NCI-H1694 (cell line): Measurements from ENCODE around the gene CLPSL1.
A peak's percentile ranks its signal among the peaks of the same experiment; 100 is the strongest.

Experiments used
- DNase-seq: peaks from one replicate; lab custom pipeline; 2025; lab: John Stamatoyannopoulos, UW

Gene CLPSL1

GRCh38 chr6:35797837-35798526 lies 17.2 kb downstream of the CLPSL1 start:
- DNase-seq = no peak

DNA sequence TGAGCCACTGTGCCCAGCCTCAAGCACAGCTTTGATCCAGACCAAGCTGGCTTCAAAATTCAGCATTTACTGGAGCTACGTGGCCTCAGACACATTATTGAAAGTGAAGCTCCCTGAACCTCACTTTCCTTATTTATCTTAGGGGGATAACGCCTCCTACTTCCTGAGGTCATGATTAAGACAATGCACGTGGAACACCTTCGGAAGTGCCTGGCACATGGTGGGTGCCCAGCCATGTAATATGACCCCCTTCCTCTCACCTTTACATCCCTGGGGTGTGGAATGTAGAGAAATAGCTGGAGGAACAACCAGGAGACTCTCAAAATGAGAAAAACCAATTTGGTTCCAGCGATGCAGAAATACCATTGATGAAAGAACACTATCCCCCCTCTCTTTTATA lies 17.9 kb downstream of the CLPSL1 start:
- no peak for DNase-seq

DNA sequence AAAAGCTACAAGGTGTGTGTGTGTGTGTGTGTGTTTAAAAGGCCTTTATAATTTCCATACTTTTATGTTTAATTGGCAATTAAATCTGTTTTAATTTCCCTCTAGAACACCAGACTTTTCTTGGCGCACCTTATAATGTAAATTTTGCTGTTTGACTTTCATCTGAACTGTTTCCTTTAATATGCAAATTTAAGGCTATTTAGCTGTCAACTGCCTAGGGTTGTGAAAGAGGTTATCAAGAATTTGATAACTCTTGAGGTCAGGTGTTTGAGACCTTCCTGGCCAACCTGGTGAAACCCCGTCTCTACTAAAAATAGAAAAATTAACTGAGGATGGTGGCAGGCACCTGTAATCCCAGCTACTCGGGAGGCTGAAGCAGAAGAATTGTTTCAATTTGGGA lies 20.3 kb downstream of the CLPSL1 start:
- no peak for DNase-seq

GRCh38 chr6:35804996-35805736 lies 24.3 kb downstream of the CLPSL1 start, which contains the start of gene LHFPL5:
Gene LHFPL5, plus strand, starts transcription at chr6:35805352. Its CDS starts 319 bp downstream, at chr6:35805671.
- peak; percentile 17 for DNase-seq

DNA sequence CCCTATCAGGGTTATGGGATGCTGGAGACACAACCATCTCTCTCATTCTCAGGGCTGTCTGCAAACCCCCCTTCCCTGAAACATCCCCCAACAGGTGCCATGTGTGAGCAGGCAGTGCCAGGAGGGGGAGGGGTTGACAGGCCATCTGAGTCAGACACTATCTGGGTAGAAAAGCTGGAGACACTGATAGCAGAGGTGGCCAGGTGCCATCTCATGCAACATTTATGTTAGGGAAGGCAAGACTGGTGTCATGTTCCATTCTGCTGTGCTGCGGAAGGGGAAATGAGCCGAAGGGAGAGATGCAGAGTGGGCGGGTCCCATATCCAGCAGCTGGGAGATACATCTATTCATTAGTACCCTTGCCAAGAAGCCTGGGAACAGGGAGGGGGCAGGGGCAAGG lies 27.9 kb downstream of the CLPSL1 start:
- DNase-seq = peak; percentile 77

- no peak for DNase-seq
These were observed 29.0 kb downstream of the CLPSL1 start for GRCh38 chr6:35809809-35810208.

DNA sequence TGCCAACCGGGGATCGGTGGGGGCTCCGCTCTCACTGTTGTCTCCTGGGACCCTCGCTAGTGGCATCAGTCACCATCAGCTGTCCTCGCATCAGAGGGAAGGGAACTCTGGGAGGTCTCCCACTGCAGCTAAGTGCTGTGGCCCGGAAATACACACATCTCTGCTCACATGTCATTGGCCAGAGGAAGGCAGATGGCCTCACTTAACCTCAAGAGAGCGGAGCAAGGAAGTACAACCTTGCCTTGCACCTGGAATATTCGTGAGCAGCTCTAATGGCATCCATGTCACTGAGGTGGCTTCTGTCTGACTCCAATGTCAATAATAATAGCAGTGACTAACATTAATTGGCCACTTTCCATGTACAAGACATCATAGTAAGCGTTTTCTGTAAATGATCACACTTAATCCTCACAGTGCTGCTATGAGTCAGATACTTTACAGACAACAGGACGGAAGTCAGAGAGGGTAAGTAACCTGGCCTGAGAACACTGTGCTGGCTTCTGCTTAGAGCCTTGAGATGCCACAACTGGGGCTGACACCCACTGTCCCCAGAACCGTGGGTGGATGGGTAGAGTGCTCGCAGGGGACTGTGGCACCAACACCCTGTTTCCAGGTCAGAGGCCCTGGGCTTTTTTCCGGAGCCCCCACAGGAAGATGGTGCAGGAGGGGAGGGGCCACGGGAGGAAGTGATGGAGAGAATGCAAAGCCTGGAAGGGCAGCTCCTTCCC lies 30.3 kb downstream of the CLPSL1 start:
- DNase-seq = no peak

GRCh38 chr6:35811699-35811995 lies 30.8 kb downstream of the CLPSL1 start:
- DNase-seq = no peak

DNA sequence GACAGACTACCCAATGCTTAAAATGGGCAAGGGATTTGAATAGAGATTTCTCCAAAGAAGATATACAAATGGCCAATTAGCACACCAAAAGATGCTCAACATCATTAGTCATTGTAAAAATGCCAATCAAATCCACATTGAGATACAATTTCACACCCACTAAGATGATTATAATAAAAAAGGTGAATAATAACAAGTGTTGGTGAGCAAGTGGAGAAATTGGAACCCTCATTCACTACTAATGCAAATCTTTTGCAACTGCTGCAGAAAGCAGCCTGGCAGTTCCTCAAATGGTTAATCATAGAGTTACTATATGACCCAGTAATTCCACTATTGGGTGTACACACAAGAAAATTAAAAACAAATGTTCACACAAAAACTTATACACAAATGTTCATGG lies 36.7 kb downstream of the CLPSL1 start:
- DNase-seq = no peak

GRCh38 chr6:35823601-35824000 lies 42.8 kb downstream of the CLPSL1 start:
- no peak for DNase-seq

GRCh38 chr6:35824552-35825192 lies 43.9 kb downstream of the CLPSL1 start:
- no peak for DNase-seq

GRCh38 chr6:35829306-35829705 lies 48.5 kb downstream of the CLPSL1 start:
- DNase-seq = no peak

DNA sequence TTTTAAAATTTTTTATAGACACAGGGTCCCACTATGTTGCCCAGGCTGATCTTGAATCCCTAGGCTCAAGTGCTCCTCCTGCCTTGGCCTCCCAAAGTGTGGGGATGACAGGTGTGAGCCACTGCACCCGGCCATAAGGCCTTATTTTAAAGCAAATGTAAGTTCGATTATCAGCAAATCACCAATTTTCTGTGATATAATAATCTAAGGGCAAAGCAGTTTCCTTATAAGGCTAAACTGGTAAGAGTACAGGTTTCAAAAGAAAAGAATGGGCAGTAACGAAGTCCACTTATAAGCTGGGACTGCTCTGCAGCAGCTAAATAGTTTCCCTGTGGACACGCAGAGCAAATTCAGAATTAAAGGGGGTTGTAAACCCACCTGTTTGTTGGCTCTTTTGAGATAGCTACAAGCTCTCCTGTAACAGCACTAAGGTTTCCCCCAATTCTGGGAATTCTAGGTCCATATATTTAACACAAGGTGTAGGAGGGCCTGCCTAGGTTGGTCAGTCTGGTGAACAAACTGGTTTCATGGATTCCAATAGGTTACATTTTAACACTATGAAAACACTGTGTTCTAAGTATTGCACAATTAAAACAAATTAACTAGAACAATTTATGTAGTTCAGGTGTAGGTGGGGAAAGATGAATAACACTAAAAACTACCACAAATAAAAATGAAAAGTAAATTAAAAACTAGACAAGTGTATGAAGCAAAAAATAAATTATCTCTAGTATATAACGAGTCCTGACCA lies 50.6 kb downstream of the CLPSL1 start:
- no peak for DNase-seq

GRCh38 chr6:35833536-35833935 lies 52.7 kb downstream of the CLPSL1 start:
- DNase-seq = no peak
